IMR-90 (cell line): Measurements from ENCODE around the gene PSMA7. TPM values are rescaled to one million over a fixed set of nuclear protein-coding genes. Genes with fewer than 3 reads are reported as not detected.

Experiments used
- BHLHE40 ChIP-seq: fragments of 150-350 bp; IDR thresholded peaks from 2 replicates; pipeline ENCODE4 v1.6.1; 2016; ENCODE audit warnings: mild to moderate bottlenecking, low read depth, low read length
- CEBPB ChIP-seq: IDR thresholded peaks from 2 replicates; pipeline ENCODE4 v1.6.1; 2012; ENCODE audit warnings: low read depth, low read length, improper control_type of control experiment
- FOS ChIP-seq: fragments of 150-350 bp; IDR thresholded peaks from 2 replicates; pipeline ENCODE4 v1.6.1; 2016; ENCODE audit warnings: low read depth, low read length
- MXI1 ChIP-seq: IDR thresholded peaks from 2 replicates; pipeline ENCODE4 v1.6.1; 2012; ENCODE audit warnings: low read depth, mild to moderate bottlenecking, low read length, moderate library complexity, borderline replicate concordance
- polyA plus RNA-seq, 3 experiments: library from polyadenylated mRNA; depleted of rRNA; stranded (reverse); fragments of >200 nt; gene quantifications; 2 replicates each; pipeline ENCODE4 v1.2.3, GENCODE V29; 2012; ENCODE audit warnings: low replicate concordance in 1 of 3
- total RNA-seq: library from RNA; depleted of rRNA; stranded (reverse); fragments of >200 nt; gene quantifications from 2 replicates; pipeline ENCODE4 v1.2.3, GENCODE V29; 2012
- TF ChIP-seq, protein P1 (sequence below): fragments of 150-350 bp; IDR thresholded peaks from 2 replicates; pipeline ENCODE4 v1.6.1; 2016; ENCODE audit warnings: low read depth, mild to moderate bottlenecking, low read length, moderate library complexity, borderline replicate concordance

PSMA7 gene
- total and polyA plus RNA-seq, 2 of the 4 experiments (the other 2 are of a cell fraction), result 417 to 458 TPM

DNA sequence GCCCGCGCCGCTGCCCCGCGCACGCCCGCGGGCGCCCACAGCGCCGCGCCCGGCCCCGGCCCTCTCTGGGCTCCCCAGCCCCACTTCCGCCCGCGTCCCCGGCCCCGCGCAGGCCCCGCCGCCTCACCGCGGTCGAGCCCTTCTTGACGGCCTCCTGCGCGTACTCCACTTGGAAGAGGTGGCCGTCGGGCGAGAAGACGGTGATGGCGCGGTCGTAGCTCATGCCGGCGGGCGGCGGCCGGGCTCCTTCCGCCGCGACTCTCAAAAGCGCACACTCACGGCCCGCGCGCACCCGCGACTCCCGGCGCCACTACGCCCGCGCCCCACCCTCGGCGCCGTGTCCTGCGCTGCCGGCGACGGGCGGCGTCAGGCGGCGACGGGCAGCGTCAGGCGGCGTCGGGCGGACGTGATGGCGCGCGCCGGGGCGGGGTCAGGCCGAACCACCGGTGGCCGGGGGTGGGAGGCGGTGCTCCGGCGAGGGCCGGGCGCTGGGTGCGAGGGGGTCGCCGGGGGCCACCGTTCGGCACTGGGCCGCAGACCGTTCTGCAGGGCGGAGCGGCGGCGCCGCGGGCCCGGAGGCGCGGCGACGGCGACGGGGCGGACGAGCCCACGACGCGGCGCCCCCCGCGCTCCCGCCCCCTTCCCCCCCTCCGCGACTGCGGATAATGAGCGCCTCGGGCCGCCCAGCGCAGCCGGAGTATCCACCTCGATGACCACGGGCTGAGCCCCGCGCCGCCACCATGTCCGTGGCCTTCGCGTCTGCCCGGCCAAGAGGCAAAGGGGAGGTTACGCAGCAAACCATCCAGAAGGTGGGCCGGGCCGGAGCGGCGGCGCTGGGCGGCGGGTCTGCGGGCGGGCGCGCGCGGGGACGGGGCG is at the start of gene PSMA7, which contains the start of gene SS18L1 (continued):
- TF ChIP-seq, protein P1, sequence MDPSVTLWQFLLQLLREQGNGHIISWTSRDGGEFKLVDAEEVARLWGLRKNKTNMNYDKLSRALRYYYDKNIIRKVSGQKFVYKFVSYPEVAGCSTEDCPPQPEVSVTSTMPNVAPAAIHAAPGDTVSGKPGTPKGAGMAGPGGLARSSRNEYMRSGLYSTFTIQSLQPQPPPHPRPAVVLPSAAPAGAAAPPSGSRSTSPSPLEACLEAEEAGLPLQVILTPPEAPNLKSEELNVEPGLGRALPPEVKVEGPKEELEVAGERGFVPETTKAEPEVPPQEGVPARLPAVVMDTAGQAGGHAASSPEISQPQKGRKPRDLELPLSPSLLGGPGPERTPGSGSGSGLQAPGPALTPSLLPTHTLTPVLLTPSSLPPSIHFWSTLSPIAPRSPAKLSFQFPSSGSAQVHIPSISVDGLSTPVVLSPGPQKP, result no peak
- TF ChIP-seq CEBPB (no peak), MXI1 (0 out of 2 replicates have a peak, but pooled peaks have one; percentile 67), FOS (no peak), BHLHE40 (peak; percentile 85)
